ENCODE data around the gene CBFB.
"Not testable (repeated sequence)": the region's sequence is repeated elsewhere in the genome, so short reads cannot be mapped to it uniquely, and the experiment has no call there.

CBFB gene

DNA sequence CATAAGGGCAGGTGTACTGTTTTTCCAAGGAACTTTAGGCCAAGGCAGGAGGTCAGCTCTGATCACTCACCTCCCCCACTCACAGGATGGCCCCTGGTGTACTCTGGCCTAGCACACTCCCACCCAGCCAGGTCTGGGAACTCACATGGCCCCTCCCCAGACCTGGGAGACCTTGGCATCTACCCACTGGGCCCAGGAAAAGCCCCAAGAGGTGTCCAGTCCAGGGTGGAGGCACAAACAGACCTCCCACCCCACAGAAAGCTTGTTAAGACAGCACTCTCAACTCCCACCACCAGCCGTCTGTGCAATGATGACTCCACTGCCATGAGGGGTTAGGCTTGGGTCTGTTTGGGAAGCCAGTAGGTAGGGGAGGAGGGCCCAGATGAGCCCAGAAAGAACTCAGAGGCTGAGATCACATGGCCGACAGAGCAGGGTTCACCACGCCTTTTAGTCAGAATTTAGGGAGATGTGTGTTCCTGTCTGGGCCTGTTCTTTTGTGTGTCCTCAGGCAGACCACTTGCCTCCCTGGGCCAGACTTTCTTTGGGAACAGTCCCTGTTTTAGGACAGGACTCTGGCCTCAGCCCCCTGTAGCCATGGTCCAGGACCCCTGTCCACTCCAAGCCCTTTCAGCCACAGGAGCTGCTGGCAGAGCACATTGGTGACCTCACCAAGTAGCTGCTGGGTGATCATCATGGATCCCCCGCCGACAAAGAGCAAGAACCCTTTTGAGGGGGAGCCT, 12.1 kb upstream of the CBFB start:
- no peak for DNase-seq

DNA sequence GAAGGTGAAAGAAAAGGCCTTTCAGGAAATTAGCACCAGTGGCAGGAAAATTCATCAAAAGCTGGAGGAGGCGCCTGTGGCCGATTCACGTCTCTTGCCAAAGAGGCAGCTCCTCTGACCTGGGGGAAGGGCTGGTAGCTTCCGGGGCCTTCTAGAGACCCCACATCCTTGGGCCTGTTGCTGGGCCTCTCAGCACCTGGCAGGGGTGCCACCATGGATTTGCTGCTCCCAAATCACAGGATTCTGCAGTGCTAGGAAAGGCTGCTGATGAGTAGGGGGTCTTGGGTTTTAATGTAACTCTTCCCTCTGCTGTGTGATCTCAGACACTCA, 11.6 kb upstream of the CBFB start:
- DNase-seq, result no peak

DNA sequence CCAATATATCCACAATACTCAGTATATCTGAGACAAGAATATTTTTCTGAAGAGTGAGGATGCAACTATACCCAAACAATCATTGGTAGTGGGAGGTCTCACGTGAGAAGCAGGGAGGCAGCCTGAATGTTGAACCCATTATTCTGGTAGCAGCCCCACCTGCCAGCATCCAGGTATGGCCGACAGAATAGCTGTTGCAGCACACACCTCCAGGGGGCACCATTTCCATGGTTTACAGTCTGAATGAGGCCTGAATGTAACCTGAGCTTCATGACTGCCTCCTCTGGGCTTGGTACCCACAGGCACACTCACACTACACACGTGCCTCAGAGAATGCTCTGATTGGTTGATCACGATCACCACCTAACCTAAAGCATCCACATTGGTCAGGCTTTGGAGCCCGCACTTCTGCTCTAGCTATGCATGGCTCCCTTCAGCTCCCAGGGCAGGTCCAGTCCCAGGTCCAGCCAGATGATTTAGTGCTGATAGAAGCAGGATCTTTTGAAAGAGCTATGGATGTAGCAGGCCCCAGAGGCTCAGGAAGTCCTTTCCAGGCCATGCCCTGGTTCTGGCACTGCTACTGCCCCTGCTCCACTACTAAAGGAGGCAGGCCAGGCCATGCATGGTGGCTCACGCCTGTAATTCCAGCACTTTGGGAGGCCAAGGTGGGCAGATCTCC, 11.0 kb upstream of the CBFB start:
- DNase-seq, result peak; percentile 84

DNA sequence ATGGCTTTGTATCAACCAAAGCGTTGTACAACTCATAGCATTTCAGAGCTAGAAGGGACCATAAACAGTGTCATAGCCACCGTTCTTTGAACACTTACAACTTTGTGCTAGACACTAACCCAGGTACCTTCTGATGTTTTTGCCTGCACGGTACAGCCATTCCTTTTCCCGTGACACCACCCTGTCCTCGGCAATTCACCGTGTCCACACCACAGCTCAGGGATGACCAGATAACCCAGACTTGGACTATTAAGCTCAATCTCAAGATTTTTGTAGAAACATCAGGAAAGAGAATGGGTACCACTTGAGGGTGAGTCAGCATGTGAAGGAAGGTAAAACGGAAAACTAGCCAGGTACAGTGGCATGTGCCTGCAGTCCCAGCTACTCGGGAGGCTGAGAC, 9.8 kb upstream of the CBFB start:
- no peak for DNase-seq

DNA sequence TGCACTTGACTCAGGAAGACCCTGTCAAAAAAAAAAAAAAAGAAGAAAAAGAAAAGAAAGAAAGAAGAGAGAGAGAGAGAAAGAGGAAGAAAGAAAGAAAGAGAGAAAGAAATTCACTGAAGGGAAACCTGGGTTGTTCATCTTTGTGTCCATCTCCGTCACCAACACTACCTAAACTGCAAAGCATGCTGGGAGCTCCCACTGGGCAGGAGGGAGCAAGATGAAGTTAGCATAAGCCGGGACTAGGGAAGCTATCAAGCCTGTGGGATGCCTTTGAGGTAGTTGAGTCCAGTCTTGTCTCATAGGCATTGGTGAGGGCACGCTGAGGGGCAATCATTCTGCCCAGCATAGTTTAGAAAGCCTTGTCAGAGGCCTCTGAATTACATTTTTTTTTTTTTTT, 7.6 kb upstream of the CBFB start:
- DNase-seq, result no peak

DNA sequence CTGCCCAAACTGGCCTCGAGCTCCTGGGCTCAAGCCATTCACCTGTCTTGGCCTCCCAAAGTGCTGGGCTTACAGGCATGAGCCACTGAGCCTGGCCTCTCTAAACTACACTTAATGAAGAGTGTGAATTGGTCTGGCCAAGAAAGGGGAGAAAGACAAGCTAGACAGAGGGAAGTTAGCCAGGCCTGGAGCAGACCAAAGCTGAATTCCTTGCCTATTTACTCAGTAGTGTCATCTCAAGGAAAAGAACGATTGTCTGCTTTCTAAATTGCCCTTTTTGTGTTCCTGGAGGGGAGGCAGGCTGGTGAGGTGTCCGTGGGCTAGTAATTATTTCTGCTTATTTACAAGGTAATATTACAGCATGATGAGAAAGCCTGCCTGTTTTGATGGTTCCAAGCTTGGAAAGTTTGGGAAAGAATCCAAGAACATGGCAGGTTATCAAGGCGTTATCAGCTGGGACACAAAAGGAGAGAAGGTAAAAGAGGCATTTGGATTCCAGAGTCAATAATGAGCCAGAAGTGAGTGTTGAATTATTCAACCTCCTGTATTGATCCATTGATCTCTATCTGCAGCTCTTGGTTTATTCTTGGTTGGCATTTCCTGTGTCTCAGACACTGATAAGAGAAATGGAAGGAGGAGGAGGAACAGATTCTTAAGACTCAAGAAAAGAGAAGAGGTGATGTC, 6.3 kb upstream of the CBFB start:
- no peak for DNase-seq

DNA sequence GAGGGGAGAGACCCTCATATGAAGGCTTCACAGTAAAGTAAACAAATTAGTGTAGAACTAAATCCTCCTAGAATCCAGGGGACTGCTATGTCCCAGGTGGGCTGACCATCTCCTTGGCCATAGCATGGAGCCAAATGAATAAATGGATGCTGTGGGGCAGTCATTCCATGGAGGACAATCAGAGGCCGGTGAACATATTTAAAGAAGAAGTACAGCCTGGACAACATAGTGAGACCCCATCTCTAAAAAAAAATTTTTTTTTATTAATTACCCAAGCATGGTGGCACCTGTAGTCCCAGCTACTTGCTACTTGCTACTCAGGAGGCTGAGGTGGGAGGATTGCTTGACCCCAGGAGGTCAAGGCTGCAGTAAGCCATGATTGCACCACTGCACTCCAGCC, 5.3 kb upstream of the CBFB start:
- no peak for DNase-seq

DNA sequence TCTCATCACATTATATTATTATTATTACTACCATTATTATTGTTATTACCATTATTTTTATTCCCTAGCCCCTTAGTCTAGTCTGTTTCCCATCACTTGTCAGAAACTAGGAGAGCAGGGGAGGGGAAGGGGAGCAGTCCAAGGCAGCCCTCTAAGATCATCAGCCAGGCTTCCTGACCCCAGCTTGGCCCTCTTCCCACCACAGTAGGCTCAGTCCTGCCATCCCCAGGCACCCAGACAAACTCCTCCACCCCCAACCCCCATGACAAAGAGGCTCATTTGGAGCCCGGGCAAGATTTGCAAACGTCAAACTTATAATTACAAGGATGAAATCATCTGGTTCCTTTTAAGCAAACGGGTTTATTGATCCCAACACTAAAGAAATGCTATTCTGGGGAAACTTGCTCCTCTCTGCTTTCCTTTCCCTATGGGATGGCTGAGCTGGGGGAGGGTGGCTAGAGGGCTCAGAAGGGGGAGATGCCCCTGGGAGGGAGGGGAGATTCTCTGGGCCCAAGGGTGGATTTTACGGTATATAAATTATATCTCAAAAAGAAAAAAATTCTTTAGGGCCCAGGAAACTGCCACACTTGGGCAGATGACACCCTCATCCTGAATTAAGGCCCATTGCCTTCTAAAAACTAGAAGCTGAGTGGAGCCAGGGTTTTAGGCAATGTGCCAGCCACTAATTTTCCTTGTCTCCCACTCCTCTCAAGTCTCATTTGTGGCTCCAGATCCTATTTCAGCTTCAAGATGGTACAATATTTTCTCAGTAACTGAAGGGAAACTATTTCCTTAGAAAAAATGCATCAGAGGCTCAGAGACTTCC, 4.4 kb upstream of the CBFB start:
- no peak for DNase-seq

DNA sequence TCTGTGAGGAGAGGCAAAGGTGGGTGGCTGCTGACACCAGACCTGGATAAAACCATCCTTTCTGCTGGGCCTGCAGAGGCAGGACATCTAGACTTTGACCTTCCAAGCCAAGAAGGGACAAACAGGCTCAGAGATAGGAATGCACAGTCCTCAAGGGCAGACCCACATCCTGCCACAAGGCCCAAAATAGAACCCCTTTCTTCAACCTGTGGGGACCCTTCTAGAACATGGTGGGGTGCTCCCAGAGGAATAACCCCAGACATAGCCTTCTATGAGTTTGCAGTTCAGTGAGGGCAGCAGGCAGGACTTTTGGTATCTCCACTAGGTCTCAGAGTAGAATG, 3.8 kb upstream of the CBFB start:
- DNase-seq, result no peak

DNA sequence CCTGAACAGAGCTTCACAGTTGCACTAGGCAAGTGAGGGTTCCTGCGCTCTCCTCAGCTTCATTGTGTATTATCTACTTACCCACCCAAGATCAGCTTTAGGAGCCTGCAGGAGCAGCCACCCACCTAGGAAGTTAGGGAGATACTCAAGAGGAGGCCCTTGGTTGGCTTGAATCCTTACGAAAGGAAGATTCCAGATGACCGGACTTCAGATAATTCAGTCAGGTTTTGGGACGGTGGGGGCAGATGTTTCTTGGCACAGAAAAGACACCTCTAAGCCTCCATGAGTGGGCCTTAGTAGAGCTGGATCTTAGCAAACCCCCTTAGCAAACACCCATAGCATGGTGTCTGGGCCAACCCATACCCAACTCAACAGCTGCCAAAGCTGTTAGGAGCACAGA, 2.4 kb upstream of the CBFB start:
- no peak for DNase-seq

DNA sequence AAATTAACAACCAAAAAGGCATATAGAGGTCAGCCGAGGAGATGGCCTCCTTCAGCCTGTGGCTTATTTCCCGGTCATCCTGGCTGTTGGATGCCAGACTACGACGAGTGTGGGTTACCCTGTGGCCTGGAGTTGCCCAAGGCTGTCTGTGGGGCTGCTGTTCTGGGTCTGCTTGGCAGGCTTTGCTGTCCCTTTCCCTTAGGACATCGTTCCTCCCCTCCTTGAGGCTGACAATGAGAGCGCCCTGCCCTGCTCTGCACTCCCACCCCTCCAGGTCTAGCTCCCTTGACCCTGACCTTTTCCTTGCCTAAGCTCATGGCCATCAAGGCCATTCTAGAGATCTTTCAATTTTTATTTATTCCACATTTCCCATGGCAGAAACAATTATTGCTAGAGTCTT, 1.9 kb upstream of the CBFB start:
- no peak for DNase-seq

DNA sequence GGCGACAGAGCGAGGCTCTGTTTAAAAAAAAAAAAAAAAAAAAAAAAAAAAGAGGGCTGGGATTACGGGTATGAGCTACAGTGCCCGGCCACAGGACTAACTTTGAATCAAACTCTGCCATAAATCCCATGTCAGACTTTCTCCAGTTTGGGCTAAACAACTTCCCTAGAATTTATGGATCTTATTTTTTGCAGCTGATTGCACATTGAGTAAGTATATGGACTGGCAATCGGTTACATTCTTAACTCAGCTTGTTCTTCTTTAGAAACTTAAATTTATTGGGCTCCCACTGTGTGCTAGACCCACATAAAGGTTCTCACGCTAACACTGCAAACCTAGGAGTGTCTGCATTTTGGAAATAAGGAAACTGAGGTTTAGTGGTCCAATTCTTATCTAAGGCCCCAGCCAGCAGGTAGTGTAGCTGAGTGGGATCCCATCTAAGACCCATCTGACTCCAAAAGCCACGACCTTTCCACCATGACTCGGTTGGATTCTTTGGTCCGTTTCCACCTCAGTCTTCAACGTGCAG, 718 bp upstream of the CBFB start:
- DNase-seq, result no peak

DNA sequence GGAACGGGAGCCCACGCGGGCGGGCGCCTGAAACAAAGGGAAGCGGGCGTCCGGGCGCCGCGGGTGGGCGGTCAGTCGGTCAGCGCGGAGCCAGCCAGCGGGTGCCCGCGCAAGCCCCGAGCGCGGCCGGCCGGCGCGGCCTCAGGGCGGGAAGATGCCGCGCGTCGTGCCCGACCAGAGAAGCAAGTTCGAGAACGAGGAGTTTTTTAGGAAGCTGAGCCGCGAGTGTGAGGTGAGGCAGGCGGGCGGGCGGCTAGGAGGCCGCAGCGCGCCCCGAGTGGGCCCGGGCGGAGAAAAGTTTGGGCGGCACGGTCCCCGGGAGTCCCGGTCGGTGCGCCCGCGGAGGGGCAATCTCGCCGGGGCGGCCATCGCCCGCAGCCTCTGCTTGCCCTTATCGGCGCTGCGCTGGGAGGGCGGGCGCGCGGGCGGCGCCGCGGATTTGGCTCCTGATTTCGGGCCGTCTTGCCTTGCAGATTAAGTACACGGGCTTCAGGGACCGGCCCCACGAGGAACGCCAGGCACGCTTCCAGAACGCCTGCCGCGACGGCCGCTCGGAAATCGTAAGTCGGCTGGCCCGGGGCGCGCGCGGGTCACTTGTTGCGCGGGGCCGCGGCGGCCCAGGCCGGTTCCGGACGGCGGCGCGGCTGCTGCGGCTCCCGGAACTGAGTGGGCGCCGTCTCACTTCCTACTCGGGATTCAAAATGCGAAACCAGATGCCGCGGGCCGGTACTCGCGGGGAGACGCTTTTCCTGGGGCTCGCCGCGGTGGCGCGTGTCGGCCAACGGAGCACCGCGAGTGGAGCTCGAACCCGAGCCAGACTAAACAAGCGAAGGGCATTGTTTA, 526 bp downstream of the CBFB start:
- peak; percentile 70 for DNase-seq

DNA sequence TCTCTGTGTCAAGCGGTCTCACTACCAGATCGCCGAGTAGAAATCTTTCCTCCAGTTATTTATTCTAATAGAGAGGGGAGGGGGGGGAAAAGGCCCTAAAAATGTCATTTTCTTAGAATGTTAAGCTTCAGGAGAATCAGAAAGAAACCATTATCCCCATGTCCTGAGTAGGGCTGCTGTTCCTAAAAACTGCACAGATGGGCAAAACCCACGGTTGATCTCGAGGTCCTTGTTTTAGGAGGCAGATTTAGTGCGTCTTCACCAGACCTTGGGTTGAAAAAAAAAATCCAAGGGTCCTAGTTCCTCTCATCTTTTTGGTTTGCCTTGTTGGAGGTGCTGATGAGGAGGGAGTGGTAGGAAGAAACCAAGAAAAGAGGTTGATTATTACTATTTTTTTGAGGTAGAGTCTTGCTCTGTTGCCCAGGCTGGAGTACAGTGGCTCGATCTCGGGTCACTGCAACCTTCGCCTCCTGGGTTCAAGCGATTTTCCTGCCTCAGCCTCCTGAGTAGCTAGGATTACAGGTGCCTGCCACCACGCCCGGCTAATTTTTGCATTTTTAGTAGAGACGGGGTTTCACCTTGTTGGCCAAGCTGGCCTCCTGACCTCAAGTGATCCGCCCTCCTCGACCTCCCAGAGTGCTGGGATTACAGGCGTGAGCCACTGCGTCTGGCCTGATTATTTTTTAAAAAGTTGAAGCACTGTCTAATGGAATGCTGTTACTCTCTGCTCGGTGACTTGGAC, 1.4 kb downstream of the CBFB start:
- DNase-seq, result peak; percentile 12

DNA sequence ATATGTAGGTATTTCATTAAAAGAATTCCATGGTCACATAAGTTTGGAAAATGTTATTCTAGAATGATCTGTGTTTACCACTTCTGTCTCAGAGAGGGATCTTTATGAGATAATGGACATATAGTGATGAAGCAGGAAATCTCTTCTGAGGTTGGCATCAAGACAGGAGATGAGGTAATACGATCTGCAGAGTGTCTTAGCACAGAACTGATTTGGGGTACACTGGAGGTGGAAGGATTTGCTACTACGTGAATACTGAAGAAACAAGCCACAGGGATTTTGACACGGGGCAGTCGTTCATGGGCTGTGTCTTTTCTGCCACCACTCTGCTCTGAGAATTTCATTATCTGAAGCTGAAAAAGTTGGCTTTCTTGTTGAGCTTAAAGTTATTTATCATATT, 5.5 kb downstream of the CBFB start:
- no peak for DNase-seq

DNA sequence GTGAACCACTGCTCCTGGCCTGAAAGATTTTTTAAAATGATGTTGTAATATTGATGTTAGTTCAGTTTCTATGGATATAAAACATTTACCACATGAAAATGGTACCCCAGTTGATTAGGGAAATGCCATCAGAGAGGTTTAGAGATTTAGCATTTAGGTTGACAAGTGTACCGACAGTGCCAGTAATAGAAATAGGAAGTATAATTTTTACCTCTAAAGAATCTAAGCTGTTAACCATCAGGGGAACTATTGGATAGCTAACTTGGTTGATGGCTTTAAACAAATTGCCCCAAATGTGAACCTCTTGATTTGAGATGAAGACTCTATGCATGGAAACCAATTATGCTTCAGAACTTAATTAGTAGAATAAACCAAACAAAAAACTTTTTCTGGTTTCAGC, 6.4 kb downstream of the CBFB start:
- no peak for DNase-seq

DNA sequence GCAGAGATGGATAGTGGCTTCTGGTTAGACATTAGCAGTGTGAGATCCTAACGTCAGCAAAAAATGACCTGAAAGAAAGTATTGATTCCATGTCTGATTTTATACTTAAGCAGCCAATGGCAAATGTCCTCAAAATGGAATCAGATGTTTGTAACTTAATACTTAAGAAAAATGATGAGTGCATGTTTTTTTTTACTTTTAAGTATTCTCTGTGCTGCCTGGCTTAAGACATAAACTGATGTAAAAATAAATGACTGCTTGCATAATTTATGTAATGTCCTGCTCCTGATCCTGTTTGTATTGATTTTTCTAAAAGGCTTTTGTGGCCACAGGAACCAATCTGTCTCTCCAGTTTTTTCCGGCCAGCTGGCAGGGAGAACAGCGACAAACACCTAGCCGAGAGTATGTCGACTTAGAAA, 7.4 kb downstream of the CBFB start:
- no peak for DNase-seq

DNA sequence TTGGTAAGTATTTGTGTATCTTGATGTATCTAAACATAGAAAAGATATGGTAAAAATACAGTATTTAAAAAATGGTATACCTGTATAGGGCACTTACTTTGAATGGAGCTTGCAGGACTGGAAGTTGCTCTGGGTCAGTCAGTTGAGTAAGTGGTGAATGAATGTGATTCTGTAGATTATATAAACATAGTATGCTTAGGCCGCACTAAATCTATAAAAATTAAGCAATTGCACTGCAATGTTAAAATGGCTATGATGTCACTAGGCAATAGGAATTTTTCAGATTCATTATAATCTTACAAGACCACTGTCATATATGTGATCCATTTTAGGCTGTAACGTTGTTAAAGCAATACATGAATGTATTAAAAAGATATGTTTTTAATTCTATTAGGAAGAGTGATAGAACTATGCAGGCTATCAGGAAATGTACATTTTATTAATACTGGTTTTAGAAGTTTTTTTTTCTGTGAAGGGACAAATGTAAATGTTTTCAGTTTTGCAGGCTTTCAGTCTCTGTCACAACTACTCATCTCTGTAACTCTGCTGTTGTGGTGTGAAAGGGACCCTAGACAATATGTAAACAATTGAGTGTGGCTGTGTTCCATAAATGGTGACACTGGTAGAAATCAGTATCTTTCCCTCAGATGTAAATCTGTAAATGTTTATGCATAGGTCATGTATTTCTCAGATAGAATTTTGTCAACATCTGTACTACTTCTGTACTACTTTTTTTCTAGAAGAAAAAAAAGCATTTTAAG, 10.5 kb downstream of the CBFB start:
- DNase-seq, result no peak

DNA sequence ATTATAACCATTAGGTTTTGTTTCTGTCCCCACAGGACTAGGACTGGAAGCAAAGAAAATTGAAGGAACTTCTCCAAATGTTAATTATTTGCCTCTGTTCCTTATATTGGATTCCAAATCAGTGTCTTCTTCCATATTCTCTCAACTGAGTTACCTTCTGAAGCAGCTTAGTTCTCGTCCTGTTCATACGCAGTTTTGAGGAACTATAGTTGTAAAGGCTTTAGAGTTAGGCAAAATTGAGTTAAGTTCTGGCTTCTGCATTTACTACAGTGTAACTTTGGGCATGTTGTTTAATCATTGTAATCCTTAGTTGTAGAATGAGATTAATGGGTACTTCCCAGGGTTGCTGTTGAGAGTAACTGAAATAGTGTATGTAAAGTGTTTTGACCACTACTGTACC, 11.2 kb downstream of the CBFB start:
- DNase-seq, result no peak

DNA sequence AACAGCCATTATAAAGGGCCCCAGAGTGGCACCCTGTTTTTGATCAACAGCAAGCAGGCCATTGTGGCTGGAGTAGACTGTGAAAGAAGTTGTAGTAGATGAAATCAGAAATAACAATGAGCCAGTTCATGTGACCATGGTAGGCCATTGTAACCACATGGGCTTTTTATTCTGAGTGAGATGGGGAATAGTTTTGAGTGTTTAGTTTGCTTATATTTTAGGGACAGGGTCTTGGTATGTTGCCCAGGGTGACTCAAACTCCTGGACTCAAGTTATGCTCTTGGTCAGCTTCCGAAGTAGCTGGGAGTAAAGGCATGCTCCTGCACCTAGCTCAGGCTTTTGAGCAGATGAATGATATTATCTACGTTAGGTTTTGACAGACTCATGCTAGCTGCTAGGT, 12.0 kb downstream of the CBFB start:
- DNase-seq, result no peak

DNA sequence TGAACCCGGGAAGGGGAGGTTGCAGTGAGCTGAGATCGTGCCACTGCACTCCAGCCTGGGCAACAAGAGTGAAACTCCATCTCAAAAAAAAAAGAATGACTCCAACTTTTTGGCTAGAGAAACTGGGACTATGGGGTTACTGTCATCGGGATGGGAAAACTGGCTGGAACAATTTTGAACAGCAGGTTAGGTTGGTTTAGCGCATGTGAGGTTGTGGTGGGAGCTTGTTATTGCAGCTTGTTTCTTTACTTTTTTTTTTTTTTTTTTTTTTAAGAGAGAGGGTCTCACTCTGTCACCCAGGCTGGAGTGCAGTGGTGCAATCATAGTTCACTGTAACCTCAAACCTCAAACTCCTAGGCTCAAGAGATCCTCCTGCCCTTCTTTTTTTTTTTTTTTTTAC, 12.6 kb downstream of the CBFB start:
- not testable (repeated sequence) for DNase-seq

Data from hematopoietic multipotent progenitor cell treated with erythropoietin and hydrocortisone succinate and interleukin-3 and kit ligand, for 8 days (in vitro differentiated cells).